Measurements from ENCODE around the gene MPRIP.
"Not testable (repeated sequence)": the region's sequence is repeated elsewhere in the genome, so short reads cannot be mapped to it uniquely, and the experiment has no call there.

MPRIP gene

GRCh38 chr17:17175340-17175739 is 133.1 kb downstream of the MPRIP start:
- DNase-seq: no peak

GRCh38 chr17:17175917-17176316 is 133.7 kb downstream of the MPRIP start:
- peak; percentile 61 for DNase-seq

- no peak for DNase-seq
Observed at GRCh38 chr17:17176341-17176740, 134.1 kb downstream of the MPRIP start.

GRCh38 chr17:17177176-17177575 is 134.9 kb downstream of the MPRIP start:
- DNase-seq: no peak

- DNase-seq: no peak
Observed at GRCh38 chr17:17179371-17179827, 137.1 kb downstream of the MPRIP start.

- DNase-seq: no peak
Observed at GRCh38 chr17:17180141-17180603, 137.9 kb downstream of the MPRIP start.

GRCh38 chr17:17180741-17181525 is 138.7 kb downstream of the MPRIP start:
- DNase-seq: no peak

- no peak for DNase-seq
Observed at GRCh38 chr17:17181666-17182597, 139.7 kb downstream of the MPRIP start.

- no peak for DNase-seq
Observed at GRCh38 chr17:17182598-17183136, 140.4 kb downstream of the MPRIP start.

- DNase-seq: no peak
Observed at GRCh38 chr17:17183744-17184143, 141.5 kb downstream of the MPRIP start.

GRCh38 chr17:17184985-17185757 is 142.9 kb downstream of the MPRIP start:
- DNase-seq: peak; percentile 46

GRCh38 chr17:17186051-17186450 is 143.8 kb downstream of the MPRIP start:
- no peak for DNase-seq

GRCh38 chr17:17186551-17187505 is 144.6 kb downstream of the MPRIP start:
- DNase-seq: no peak

GRCh38 chr17:17188586-17188985 is 146.3 kb downstream of the MPRIP start:
- no peak for DNase-seq

- DNase-seq: peak; percentile 76
Observed at GRCh38 chr17:17189559-17189958, 147.3 kb downstream of the MPRIP start.

GRCh38 chr17:17190188-17190587 is 147.9 kb downstream of the MPRIP start:
- DNase-seq: no peak

GRCh38 chr17:17191346-17191792 is 149.1 kb downstream of the MPRIP start:
- DNase-seq: no peak

- DNase-seq: no peak
Observed at GRCh38 chr17:17191961-17192381, 149.7 kb downstream of the MPRIP start.

- DNase-seq: not testable (repeated sequence)
Observed at GRCh38 chr17:17195466-17195865, 153.2 kb downstream of the MPRIP start.

- no peak for DNase-seq
Observed at GRCh38 chr17:17196776-17197175, 154.5 kb downstream of the MPRIP start.

- no peak for DNase-seq
Observed at GRCh38 chr17:17198281-17198680, 156.0 kb downstream of the MPRIP start.
